Astrocyte (in vitro differentiated cells and primary cell): ENCODE measurements around the gene HMCES.
"Not testable (repeated sequence)": the region's sequence is repeated elsewhere in the genome, so short reads cannot be mapped to it uniquely, and the experiment has no call there.

ENCODE experiments used
- EZH2 ChIP-seq: IDR thresholded peaks from 2 replicates; pipeline ENCODE4 v1.6.1; 2012; ENCODE audit warnings: mild to moderate bottlenecking, low read length, inconsistent platforms; ENCODE audit not compliant: insufficient read depth
- TF ChIP-seq, protein P1 (sequence below): IDR thresholded peaks from 2 replicates; pipeline ENCODE4 v1.5.1; 2011; ENCODE audit warnings: low read depth, mild to moderate bottlenecking, inconsistent platforms, low read length, moderate library complexity; ENCODE audit not compliant: insufficient read depth

DNA sequence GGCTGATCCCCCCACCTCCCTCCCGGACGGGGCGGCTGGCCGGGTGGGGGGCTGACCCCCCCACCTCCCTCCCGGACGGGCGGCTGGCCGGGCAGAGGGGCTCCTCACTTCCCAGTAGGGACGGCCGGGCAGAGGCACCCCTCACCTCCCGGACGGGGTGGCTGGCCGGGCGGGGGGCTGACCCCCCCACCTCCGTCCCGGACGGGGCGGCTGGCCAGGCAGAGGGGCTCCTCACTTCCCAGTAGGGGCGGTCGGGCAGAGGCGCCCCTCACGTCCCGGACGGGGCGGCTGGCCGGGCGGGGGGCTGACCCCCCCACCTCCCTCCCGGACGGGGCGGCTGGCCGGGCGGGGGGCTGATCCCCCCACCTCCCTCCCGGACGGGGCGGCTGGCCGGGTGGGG, 60.5 kb downstream of the HMCES start:
- not testable (repeated sequence) for TF ChIP-seq EZH2
- TF ChIP-seq, protein P1, sequence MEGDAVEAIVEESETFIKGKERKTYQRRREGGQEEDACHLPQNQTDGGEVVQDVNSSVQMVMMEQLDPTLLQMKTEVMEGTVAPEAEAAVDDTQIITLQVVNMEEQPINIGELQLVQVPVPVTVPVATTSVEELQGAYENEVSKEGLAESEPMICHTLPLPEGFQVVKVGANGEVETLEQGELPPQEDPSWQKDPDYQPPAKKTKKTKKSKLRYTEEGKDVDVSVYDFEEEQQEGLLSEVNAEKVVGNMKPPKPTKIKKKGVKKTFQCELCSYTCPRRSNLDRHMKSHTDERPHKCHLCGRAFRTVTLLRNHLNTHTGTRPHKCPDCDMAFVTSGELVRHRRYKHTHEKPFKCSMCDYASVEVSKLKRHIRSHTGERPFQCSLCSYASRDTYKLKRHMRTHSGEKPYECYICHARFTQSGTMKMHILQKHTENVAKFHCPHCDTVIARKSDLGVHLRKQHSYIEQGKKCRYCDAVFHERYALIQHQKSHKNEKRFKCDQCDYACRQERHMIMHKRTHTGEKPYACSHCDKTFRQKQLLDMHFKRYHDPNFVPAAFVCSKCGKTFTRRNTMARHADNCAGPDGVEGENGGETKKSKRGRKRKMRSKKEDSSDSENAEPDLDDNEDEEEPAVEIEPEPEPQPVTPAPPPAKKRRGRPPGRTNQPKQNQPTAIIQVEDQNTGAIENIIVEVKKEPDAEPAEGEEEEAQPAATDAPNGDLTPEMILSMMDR = not testable (repeated sequence)
